ENCODE results near the gene LAD1. TPM values are rescaled to one million over a fixed set of nuclear protein-coding genes. Genes with fewer than 3 reads are reported as not detected.
A peak's percentile ranks its signal among the peaks of the same experiment; 100 is the strongest.

Gene LAD1
- total and polyA plus RNA-seq, 2 experiments from 2014 or later = 63.5 to 64.2 TPM

DNA sequence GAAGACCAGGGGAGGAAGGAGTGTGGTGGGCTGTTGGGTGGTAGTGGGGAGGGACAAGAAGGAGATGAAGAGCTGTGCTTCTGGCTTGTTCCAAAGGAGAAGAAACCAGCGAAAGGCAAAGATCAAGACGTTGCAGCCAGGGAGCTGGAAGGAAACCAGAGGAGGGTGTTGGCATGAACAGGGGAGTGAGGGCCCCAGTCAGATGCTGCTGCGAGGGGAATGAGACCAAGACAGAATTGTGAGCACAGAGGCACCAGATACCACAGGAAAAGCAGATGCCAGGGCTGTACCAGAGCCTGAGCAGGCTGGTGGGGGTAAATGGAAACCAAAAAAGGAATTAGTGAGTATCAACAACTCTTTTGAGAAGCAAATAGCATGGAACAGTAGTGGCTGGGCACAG is 6.0 kb downstream of the LAD1 start:
- Histone ChIP-seq H3K27ac (no peak overlapping the region), H3K9me3 (ENCODE audit: low read depth) (no peaks in the 10 kb centered on the region), H3K9me2 (replicated peaks; ENCODE audit: insufficient read depth) (no peaks in the 10 kb centered on the region), H3K27me3 (no peaks in the 10 kb centered on the region), H3K36me3 (replicated peaks; ENCODE audit: insufficient read depth, low read depth) (no peaks in the 10 kb centered on the region), H2AFZ (no peak overlapping the region), H3K79me2 (peaks cover 65% of the 10 kb centered on the region), H3K4me2 (peak overlapping the region; percentile 1), H4K20me1 (ENCODE audit: insufficient read depth, poor library complexity, severe bottlenecking) (peaks cover 22% of the 10 kb centered on the region), H3K4me1 (ENCODE audit: insufficient read depth) (peaks cover 28% of the 10 kb centered on the region), H3K4me3 (no peak overlapping the region)
- no peak for DNase-seq (ENCODE audit: low spot score)
- 71% methylated on average over 3 of the region's 3 CpGs for WGBS (ENCODE audit: low lambda C conversion rate, missing lambda C conversion rate)
- TF ChIP-seq EZH2phosphoT487 (IDR thresholded peaks at IDR 0.05; ENCODE audit: low read depth, severe bottlenecking, unreplicated experiment) = no peak
- TF ChIP-seq, protein P1, sequence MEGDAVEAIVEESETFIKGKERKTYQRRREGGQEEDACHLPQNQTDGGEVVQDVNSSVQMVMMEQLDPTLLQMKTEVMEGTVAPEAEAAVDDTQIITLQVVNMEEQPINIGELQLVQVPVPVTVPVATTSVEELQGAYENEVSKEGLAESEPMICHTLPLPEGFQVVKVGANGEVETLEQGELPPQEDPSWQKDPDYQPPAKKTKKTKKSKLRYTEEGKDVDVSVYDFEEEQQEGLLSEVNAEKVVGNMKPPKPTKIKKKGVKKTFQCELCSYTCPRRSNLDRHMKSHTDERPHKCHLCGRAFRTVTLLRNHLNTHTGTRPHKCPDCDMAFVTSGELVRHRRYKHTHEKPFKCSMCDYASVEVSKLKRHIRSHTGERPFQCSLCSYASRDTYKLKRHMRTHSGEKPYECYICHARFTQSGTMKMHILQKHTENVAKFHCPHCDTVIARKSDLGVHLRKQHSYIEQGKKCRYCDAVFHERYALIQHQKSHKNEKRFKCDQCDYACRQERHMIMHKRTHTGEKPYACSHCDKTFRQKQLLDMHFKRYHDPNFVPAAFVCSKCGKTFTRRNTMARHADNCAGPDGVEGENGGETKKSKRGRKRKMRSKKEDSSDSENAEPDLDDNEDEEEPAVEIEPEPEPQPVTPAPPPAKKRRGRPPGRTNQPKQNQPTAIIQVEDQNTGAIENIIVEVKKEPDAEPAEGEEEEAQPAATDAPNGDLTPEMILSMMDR (IDR thresholded peaks at IDR 0.05; ENCODE audit: poor library complexity) = no peak
- TF ChIP-seq EZH2 (IDR thresholded peaks at IDR 0.05; ENCODE audit: borderline replicate concordance) = no peak

DNA sequence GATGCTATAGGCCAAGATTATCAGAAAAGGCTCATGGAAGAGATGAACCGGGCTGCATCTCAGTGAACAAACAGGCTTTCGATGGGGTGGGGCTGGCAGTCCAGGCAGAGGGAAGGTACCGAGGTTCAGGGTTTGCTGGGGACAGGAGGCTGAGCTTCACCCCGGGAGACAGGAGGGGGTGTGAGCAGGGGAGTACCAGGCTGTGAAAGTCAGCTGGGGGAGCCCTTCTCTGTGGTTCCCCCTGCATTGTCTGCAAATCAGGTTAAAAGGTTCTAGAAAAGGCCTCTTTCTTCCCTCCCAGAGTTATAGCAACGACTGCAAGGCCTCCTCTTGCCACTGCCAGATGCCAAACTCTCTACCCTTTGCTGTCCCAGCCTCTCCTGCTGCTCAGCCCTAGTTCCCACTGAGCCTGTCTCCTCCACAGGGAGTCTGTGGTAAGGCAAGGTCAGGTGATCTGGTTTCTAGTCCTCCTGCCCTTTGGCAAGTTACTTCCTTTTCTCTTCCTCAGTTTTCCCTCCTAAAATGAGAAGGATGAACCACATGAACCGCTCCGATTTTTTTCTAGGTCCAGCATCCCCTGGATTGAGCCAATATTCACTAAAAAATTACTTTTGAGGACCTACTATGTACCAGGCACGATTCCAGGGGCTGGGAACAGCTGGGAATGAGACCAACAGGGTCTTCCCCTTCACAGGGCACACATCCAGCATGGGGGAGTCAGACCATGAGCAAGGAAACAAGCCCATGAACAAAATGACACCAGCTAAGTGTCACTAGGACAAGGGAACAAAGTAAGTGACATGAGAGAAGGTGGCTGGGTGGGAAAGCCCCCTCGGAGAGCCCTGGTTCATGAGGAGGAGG is 7.2 kb downstream of the LAD1 start:
- Histone ChIP-seq H3K4me3 (no peak overlapping the region), H3K27me3 (no peaks in the 10 kb centered on the region), H3K79me2 (peaks cover 64% of the 10 kb centered on the region), H3K9me2 (replicated peaks; ENCODE audit: insufficient read depth) (no peaks in the 10 kb centered on the region), H3K4me1 (ENCODE audit: insufficient read depth) (peaks cover 24% of the 10 kb centered on the region), H3K36me3 (replicated peaks; ENCODE audit: insufficient read depth, low read depth) (no peaks in the 10 kb centered on the region), H2AFZ (no peak overlapping the region), H4K20me1 (ENCODE audit: insufficient read depth, poor library complexity, severe bottlenecking) (peaks cover 22% of the 10 kb centered on the region), H3K27ac (no peak overlapping the region), H3K4me2 (no peak overlapping the region), H3K9me3 (ENCODE audit: low read depth) (no peaks in the 10 kb centered on the region)
- TF ChIP-seq EZH2phosphoT487 (IDR thresholded peaks at IDR 0.05; ENCODE audit: low read depth, severe bottlenecking, unreplicated experiment) (no peak), EZH2 (IDR thresholded peaks at IDR 0.05; ENCODE audit: borderline replicate concordance) (no peak)
- TF ChIP-seq, protein P1 (IDR thresholded peaks at IDR 0.05; ENCODE audit: poor library complexity) = no peak
- 84% methylated on average over 9 of the region's 9 CpGs for WGBS (ENCODE audit: low lambda C conversion rate, missing lambda C conversion rate)
- no peak for DNase-seq (ENCODE audit: low spot score)

DNA sequence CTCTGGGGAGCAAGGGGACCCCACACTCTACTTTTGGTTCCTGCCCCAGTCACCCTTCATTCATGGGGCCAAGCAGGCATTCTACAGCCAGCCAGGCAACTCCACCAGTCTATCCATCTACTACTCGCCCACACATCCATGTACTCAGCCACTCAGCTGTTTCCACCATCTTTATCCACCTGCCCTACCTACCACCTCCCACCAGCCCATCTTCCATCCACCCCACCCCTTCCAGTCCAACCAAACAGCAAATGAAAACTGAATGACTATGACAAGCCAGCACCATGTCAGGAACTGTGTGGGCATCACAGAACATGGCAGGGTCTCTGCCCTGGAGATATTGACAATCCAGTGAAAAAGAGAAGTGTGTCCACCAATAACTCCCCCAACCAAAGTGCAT is 7.9 kb downstream of the LAD1 start:
- WGBS (ENCODE audit: low lambda C conversion rate, missing lambda C conversion rate) = 100% methylated on average over 1 of the region's 1 CpG
- H3K27ac ChIP-seq = no peak overlapping the region
- no peaks in the 10 kb centered on the region for H3K36me3 ChIP-seq (replicated peaks; ENCODE audit: insufficient read depth, low read depth)
- H3K4me1 ChIP-seq (ENCODE audit: insufficient read depth) = peaks cover 20% of the 10 kb centered on the region
- TF ChIP-seq, protein P1 (IDR thresholded peaks at IDR 0.05; ENCODE audit: poor library complexity) = no peak
- no peak for TF ChIP-seq EZH2 (IDR thresholded peaks at IDR 0.05; ENCODE audit: borderline replicate concordance)
- H3K4me3 ChIP-seq = no peak overlapping the region
- no peak overlapping the region for H3K4me2 ChIP-seq
- H3K9me3 ChIP-seq (ENCODE audit: low read depth) = no peaks in the 10 kb centered on the region
- no peaks in the 10 kb centered on the region for H3K27me3 ChIP-seq
- peaks cover 61% of the 10 kb centered on the region for H3K79me2 ChIP-seq
- peaks cover 22% of the 10 kb centered on the region for H4K20me1 ChIP-seq (ENCODE audit: insufficient read depth, poor library complexity, severe bottlenecking)
- no peak overlapping the region for H2AFZ ChIP-seq
- no peak for DNase-seq (ENCODE audit: low spot score)
- H3K9me2 ChIP-seq (replicated peaks; ENCODE audit: insufficient read depth) = no peaks in the 10 kb centered on the region

Data from hepatocyte (in vitro differentiated cells).